Measurements from ENCODE around the gene TPBG. TPM values are rescaled to one million over a fixed set of nuclear protein-coding genes. Genes with fewer than 3 reads are reported as not detected.

The TPBG gene
- total RNA-seq, 1 donor = 101 TPM

DNA sequence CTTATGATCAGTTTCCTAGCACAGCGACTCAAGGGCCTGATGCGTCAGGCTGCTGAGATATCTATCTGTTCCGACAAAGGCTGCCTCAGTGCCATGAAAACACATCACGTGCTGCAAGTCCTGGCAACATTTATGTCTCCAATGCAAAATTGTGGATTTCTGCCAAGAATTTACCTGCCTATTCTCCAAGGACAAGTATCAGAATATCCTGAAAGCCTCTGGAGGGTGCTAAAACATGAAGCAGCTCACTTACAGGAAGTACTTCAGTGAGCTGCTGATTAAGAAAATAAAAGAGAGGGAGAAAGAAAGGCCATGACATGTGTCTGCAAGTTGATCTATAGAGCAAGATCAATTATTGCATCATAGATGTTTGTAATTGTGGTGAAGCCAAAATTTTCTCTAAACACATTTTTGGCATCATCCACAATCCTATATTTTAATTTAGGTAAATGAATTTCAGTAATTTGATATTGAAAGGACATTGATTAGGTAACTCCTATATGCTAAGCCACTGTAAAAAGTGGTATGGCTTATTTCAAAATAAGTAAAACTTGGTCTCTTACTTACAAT lies 25.8 kb upstream of the TPBG start:
- no peak for TF ChIP-seq CTCF (IDR thresholded peaks at IDR 0.05; ENCODE audit: insufficient read depth, low read length)
- H3K4me3 ChIP-seq (ENCODE audit: low read depth, low read length) = no peak overlapping the region
- no peak for DNase-seq (ENCODE audit: low read depth)

DNA sequence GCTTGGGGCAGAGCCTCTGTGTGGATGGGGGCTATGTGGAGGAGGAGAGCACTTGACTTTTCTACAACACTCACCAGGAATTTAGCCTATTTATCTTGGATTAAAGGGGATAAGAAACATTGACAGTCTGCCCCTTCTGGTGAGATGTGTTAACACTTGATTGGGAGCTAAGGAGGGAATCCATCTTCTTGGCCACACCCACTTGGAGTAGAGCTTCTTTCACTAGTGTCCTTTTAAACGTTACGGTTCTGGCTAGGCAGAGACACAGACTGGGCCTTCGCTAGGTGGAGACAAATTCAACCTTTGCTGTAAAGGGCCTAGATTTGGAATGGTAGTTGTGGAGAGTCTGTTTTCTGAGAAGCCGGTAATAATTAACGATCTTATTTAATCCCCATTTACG lies 15.5 kb upstream of the TPBG start:
- no peak overlapping the region for H3K4me3 ChIP-seq (ENCODE audit: low read depth, low read length)
- no peak for TF ChIP-seq CTCF (IDR thresholded peaks at IDR 0.05; ENCODE audit: insufficient read depth, low read length)
- no peak for DNase-seq (ENCODE audit: low read depth)

DNA sequence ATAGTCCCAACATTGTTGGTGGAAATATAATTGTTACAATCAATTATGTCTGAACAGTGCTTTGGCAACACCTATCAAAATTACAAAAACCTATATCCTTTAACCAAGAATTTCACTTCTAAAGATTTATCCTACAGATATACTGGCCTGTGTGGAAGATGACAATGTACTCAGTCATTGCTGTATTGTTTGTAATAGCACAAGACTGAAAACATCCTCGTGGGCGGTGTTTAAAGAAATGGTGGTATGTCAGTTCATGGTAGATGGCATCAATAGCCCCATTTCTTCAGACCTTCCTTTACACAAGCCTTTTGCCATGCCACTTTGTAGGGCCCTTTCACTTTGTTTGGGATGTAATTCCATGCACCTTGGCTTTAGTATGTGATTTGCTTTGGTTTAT lies 9.8 kb upstream of the TPBG start:
- DNase-seq (ENCODE audit: low read depth) = no peak
- no peak for TF ChIP-seq CTCF (IDR thresholded peaks at IDR 0.05; ENCODE audit: insufficient read depth, low read length)

DNA sequence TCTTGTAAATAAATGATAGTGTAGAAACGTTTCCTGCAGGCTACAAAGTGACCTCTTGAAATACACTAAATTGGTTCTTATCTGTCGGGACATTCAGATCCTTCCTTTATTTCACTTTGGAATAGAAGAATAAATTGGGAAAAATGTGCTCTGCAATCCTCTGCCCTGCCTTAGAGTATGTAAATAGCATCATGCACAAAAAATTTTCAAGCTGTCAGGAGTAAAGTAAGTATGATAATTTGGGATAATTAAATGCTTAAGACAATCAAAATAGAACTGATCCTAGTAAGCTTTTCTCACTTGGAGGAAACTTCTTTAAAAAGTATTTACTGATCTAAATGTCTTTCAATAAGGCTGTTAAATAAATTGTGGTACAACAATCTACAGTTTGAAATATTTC lies 3.1 kb upstream of the TPBG start:
- no peak for DNase-seq (ENCODE audit: low read depth)
- H3K4me3 ChIP-seq (ENCODE audit: low read depth, low read length) = no peak overlapping the region
- TF ChIP-seq CTCF (IDR thresholded peaks at IDR 0.05; ENCODE audit: insufficient read depth, low read length) = no peak

More for the DNA sequence above, 9.8 kb upstream of the TPBG start:
- no peak overlapping the region for H3K4me3 ChIP-seq (ENCODE audit: low read depth, low read length)

DNA sequence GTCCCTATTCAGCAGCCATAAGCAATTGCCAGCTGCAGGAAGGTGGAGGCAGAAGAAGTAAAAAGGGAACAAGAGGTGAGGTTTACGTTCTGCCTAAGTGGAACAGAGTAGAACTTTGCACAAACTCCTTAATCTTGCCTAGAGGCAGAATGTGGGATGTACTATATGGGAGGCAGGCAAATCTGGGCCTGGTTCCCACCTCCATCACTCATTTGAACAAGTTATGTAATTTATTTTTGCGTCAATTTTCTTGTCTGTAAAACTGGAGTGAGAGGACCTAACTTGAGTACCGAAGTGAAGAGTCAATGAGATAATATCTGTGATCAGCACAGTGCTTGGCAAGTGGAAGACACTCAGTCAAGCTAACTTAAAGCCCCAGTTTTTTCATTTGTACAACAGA lies 2.0 kb upstream of the TPBG start:
- peak; percentile 37 for DNase-seq (ENCODE audit: low read depth)
- no peak for TF ChIP-seq CTCF (IDR thresholded peaks at IDR 0.05; ENCODE audit: insufficient read depth, low read length)
- H3K4me3 ChIP-seq (ENCODE audit: low read depth, low read length) = no peak overlapping the region

GRCh38 chr6:82362144-82362543 lies 1.5 kb upstream of the TPBG start:
- DNase-seq (ENCODE audit: low read depth) = peak; percentile 51
- H3K4me3 ChIP-seq (ENCODE audit: low read depth, low read length) = peak overlapping the region; percentile 84
- TF ChIP-seq CTCF (IDR thresholded peaks at IDR 0.05; ENCODE audit: insufficient read depth, low read length) = no peak

DNA sequence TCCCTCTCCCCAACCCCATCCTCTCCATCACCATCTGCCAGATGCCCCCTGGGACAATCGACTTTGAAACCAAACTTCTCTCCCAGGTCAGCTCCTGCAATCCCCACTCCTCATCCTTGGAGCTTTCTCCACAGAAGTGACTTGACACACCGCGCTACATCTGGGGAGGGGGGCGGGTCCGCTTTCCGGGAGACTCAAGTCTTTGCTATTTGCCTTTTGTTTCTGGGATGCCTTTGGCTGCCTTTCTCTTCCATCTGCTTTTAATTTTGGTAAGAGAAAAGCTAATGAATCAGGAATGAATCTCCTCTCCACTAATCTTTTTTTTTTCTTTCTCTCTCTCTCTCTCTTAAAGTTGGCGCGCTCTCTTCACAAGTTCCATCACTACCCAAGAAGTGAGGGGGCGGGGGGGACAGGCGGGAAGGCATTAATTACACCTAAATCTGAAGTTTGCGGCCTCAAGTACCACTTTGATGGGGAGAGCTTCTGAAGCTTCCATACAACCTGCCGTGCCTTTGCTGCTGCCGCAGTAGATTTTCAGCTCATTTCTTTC lies 664 bp upstream of the TPBG start:
- peak; percentile 98 for DNase-seq (ENCODE audit: low read depth)
- no peak for TF ChIP-seq CTCF (IDR thresholded peaks at IDR 0.05; ENCODE audit: insufficient read depth, low read length)
- H3K4me3 ChIP-seq (ENCODE audit: low read depth, low read length) = peak overlapping the region; percentile 84

Data from fibroblast of the aortic adventitia (primary cell).